SK-N-SH (cell line): Measurements from ENCODE around the gene RAPGEF4.

Experiments
- CTCF ChIP-seq: fragments of 200-600 bp; sonication (generic); IDR thresholded peaks from 2 replicates; pipeline ENCODE4 v1.6.1; 2017; ENCODE audit warnings: antibody characterized with exemption, mild to moderate bottlenecking, moderate library complexity
- GABPA ChIP-seq: IDR thresholded peaks from 2 replicates; pipeline ENCODE4 v1.4.0; 2012; ENCODE audit warnings: low read depth, mild to moderate bottlenecking
- JUND ChIP-seq: IDR thresholded peaks from 2 replicates; pipeline ENCODE4 v1.4.0; 2012
- MEF2A ChIP-seq: IDR thresholded peaks from 2 replicates; pipeline ENCODE4 v1.4.0; 2012; ENCODE audit warnings: low read depth, borderline replicate concordance
- NRF1 ChIP-seq: IDR thresholded peaks from 2 replicates; pipeline ENCODE4 v1.6.1; 2012; ENCODE audit warnings: low read depth, mild to moderate bottlenecking, low read length
- POLR2AphosphoS5 ChIP-seq: IDR thresholded peaks from 2 replicates; pipeline ENCODE4 v1.6.1; 2012; ENCODE audit warnings: low read depth, low read length
- RAD21 ChIP-seq: IDR thresholded peaks from 2 replicates; pipeline ENCODE4 v1.6.1; 2012; ENCODE audit warnings: mild to moderate bottlenecking, low read length
- SIN3A ChIP-seq: IDR thresholded peaks from 2 replicates; pipeline ENCODE4 v1.6.1; 2012; ENCODE audit warnings: low read depth, mild to moderate bottlenecking, low read length, moderate library complexity, borderline replicate concordance
- ZBTB33 ChIP-seq: IDR thresholded peaks from 2 replicates; pipeline ENCODE4 v1.4.0; 2012; ENCODE audit warnings: low read depth, borderline replicate concordance

GRCh38 chr2:172823261-172823850, 87.7 kb downstream of the RAPGEF4 start:
- TF ChIP-seq POLR2AphosphoS5, result no peak
- TF ChIP-seq RAD21, result no peak
- no peak for TF ChIP-seq JUND
- no peak for TF ChIP-seq GABPA
- TF ChIP-seq SIN3A, result no peak
- TF ChIP-seq CTCF, result no peak
- TF ChIP-seq MEF2A, result no peak
- TF ChIP-seq ZBTB33, result no peak
- no peak for TF ChIP-seq NRF1
